KMS-11 (cell line): ENCODE data around the gene GOLGA6A.
A peak's percentile ranks its signal among the peaks of the same experiment; 100 is the strongest.
"Not testable (repeated sequence)": the region's sequence is repeated elsewhere in the genome, so short reads cannot be mapped to it uniquely, and the experiment has no call there.

Experiments
- H2AFZ ChIP-seq: fragments of 200-600 bp; sonication (generic); 2 replicates; pipeline ENCODE4 v1.6.1; 2016; ENCODE audit warnings: antibody characterized with exemption, mixed run types, low read depth
- H3K27ac ChIP-seq: fragments of 200-600 bp; sonication (generic); 2 replicates; pipeline ENCODE4 v1.6.1; 2016; ENCODE audit warnings: mild to moderate bottlenecking, mixed run types
- H3K27me3 ChIP-seq: fragments of 200-600 bp; sonication (generic); 2 replicates; pipeline ENCODE4 v1.6.1; 2017; ENCODE audit warnings: mild to moderate bottlenecking, low read depth, mixed run types, moderate library complexity; ENCODE audit not compliant: insufficient read depth
- H3K36me3 ChIP-seq: fragments of 200-600 bp; sonication (generic); 2 replicates; pipeline ENCODE4 v1.6.1; 2017; ENCODE audit warnings: mild to moderate bottlenecking, mixed run types; ENCODE audit not compliant: insufficient read depth
- H3K4me1 ChIP-seq: fragments of 200-600 bp; sonication (generic); 2 replicates; pipeline ENCODE4 v1.6.1; 2016; ENCODE audit warnings: mild to moderate bottlenecking, low read depth, mixed run types; ENCODE audit not compliant: poor library complexity, severe bottlenecking
- H3K4me2 ChIP-seq: fragments of 200-600 bp; sonication (generic); 2 replicates; pipeline ENCODE4 v1.7.0; 2016; ENCODE audit warnings: mild to moderate bottlenecking, mixed run types
- H3K4me3 ChIP-seq: fragments of 200-600 bp; sonication (generic); IDR thresholded peaks from 2 replicates; pipeline ENCODE4 v1.6.1; 2017; ENCODE audit warnings: low read depth, low read length, mixed read lengths; ENCODE audit not compliant: insufficient read depth
- H3K79me2 ChIP-seq: fragments of 200-600 bp; sonication (generic); 2 replicates; pipeline ENCODE4 v1.6.1; 2016; ENCODE audit warnings: low read depth, mixed run types; ENCODE audit not compliant: insufficient read depth
- H3K9ac ChIP-seq: fragments of 200-600 bp; sonication (generic); 2 replicates; pipeline ENCODE4 v1.6.1; 2016; ENCODE audit warnings: mild to moderate bottlenecking, mixed run types
- H4K20me1 ChIP-seq: fragments of 200-600 bp; sonication (generic); 2 replicates; pipeline ENCODE4 v1.6.1; 2016; ENCODE audit warnings: mild to moderate bottlenecking, mixed run types; ENCODE audit not compliant: insufficient read depth
- TF ChIP-seq, protein P1 (sequence below): fragments of 200-600 bp; sonication (generic); conservative IDR thresholded peaks from 2 replicates; pipeline ENCODE4 v1.6.1; 2017; ENCODE audit warnings: low read depth, mild to moderate bottlenecking, antibody characterized with exemption, low read length, moderate library complexity, mixed read lengths

GOLGA6A gene

DNA sequence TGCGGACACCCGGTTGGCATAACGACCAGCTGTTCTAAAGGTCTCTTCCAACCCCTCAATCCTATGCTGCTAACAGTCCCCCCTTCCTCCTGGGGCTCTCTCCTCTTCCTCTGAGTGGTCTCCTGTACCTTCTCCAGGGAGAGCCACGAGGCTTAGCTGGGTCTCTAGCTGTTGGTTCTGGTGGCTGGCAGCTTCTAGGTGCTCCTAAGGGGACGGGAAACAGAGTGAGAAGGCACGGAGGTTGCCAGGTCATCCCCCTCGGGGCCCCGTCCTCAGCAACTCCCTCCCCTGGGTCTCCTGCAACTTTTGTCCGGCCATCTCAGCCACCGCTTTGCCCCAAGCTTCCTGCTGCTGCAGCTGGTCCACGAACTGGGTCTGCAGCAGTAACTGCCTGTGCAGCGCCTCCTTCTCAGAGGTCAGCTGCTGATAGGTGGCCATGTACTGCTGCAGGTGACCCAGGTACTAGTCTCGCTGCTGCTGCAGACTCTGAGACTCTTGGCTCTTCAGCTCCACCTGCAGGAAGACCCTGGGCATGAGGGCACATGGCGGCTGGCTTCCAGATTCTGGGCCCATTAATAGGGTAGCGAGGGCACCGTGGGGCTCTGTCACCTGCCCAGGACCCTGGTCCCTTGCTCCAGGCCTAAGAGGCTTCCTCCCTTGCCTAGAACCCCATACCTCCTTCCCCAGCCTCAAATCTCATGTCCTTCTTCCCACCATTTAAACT, 9.6 kb downstream of the GOLGA6A start:
- H3K4me3 ChIP-seq, H3K79me2 ChIP-seq, H3K4me1 ChIP-seq, H3K9ac ChIP-seq, H3K27me3 ChIP-seq, H3K4me2 ChIP-seq, H2AFZ ChIP-seq, H3K27ac ChIP-seq, H4K20me1 ChIP-seq, H3K36me3 ChIP-seq: not testable (repeated sequence)

DNA sequence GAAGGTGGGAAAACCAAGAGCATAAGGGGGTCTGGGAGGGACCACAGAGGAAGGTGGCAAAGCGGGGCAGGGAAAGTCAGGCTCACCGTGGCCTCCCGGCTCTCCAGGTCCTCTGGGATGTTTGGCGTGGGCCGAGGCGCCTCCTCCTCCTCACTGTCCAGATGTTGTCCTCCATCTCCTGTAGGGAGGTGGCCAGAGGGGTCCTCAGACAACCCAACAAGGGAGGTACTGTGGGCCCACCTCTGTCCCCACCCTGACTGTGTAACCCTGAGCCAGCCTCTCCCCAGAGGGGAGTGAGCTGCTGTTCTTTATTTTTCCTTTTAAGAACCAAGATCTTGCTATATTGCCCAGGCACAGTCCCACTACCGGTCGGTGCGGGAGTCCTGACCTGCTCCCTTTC, 10.2 kb downstream of the GOLGA6A start:
- H3K27ac ChIP-seq, H3K36me3 ChIP-seq, H3K27me3 ChIP-seq, H2AFZ ChIP-seq, H3K9ac ChIP-seq, H3K4me2 ChIP-seq, H3K4me3 ChIP-seq, H3K4me1 ChIP-seq, H4K20me1 ChIP-seq, H3K79me2 ChIP-seq: not testable (repeated sequence)

DNA sequence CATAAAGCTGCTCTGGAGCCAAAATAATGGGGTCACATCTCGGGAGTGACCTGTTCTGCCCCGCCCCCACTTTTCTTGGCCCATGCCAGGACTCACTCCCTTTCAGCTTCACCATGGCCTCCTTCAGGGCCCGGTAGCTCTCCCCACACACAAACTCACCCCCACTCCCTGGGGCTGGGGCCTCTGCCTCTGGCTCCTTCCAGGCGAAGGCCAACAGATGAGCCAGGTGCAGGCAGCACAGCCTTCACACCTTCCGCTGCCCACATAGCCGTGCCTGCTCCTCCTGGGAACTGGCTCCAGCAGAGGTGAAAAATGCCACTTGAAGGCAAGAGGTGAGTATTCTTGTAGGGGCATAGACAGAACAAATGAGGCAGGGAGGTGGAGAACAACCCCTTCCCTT, 10.7 kb downstream of the GOLGA6A start:
- H3K4me3 ChIP-seq, H2AFZ ChIP-seq, H3K27ac ChIP-seq, H3K36me3 ChIP-seq, H3K4me2 ChIP-seq, H3K27me3 ChIP-seq, H3K4me1 ChIP-seq, H3K9ac ChIP-seq, H4K20me1 ChIP-seq, H3K79me2 ChIP-seq: not testable (repeated sequence)

GRCh38 chr15:74065684-74066411, 16.5 kb downstream of the GOLGA6A start:
- not testable (repeated sequence) for H3K36me3 ChIP-seq, H3K4me1 ChIP-seq, H3K4me2 ChIP-seq, H3K79me2 ChIP-seq, H3K4me3 ChIP-seq, H2AFZ ChIP-seq, H3K9ac ChIP-seq, H4K20me1 ChIP-seq, H3K27ac ChIP-seq, H3K27me3 ChIP-seq
- TF ChIP-seq, protein P1, sequence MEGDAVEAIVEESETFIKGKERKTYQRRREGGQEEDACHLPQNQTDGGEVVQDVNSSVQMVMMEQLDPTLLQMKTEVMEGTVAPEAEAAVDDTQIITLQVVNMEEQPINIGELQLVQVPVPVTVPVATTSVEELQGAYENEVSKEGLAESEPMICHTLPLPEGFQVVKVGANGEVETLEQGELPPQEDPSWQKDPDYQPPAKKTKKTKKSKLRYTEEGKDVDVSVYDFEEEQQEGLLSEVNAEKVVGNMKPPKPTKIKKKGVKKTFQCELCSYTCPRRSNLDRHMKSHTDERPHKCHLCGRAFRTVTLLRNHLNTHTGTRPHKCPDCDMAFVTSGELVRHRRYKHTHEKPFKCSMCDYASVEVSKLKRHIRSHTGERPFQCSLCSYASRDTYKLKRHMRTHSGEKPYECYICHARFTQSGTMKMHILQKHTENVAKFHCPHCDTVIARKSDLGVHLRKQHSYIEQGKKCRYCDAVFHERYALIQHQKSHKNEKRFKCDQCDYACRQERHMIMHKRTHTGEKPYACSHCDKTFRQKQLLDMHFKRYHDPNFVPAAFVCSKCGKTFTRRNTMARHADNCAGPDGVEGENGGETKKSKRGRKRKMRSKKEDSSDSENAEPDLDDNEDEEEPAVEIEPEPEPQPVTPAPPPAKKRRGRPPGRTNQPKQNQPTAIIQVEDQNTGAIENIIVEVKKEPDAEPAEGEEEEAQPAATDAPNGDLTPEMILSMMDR: 0 out of 2 replicates have a peak, but pooled peaks have one; percentile 32

GRCh38 chr15:74064822-74065221, 17.5 kb downstream of the GOLGA6A start:
- H3K4me1 ChIP-seq, H3K79me2 ChIP-seq: not testable (repeated sequence)

GRCh38 chr15:74064183-74064582, 18.2 kb downstream of the GOLGA6A start:
- H3K9ac ChIP-seq, H3K36me3 ChIP-seq, H3K27ac ChIP-seq, H4K20me1 ChIP-seq, H2AFZ ChIP-seq, H3K4me2 ChIP-seq, H3K4me1 ChIP-seq, H3K27me3 ChIP-seq, H3K79me2 ChIP-seq, H3K4me3 ChIP-seq: not testable (repeated sequence)

More at GRCh38 chr15:74064822-74065221, 17.5 kb downstream of the GOLGA6A start:
- not testable (repeated sequence) for H3K4me2 ChIP-seq, H3K4me3 ChIP-seq, H3K9ac ChIP-seq, H2AFZ ChIP-seq, H3K27me3 ChIP-seq, H4K20me1 ChIP-seq, H3K27ac ChIP-seq, H3K36me3 ChIP-seq

- H3K4me1 ChIP-seq, H3K27me3 ChIP-seq, H4K20me1 ChIP-seq, H2AFZ ChIP-seq, H3K9ac ChIP-seq, H3K4me3 ChIP-seq, H3K79me2 ChIP-seq, H3K36me3 ChIP-seq, H3K4me2 ChIP-seq, H3K27ac ChIP-seq: not testable (repeated sequence)
Measured at GRCh38 chr15:74063425-74064146, 18.8 kb downstream of the GOLGA6A start.
